GM21825 (cell line): Measurements from ENCODE around the gene SNW1.

Experiments used
- ATAC-seq: cut with Tn5 transposase; IDR thresholded peaks from one replicate; pipeline ENCODE4 v1.9.1; 2021; ENCODE audit warnings: mild to moderate bottlenecking, moderate library complexity; ENCODE audit not compliant: unreplicated experiment

SNW1 gene

GRCh38 chr14:77674931-77675330 is 86.0 kb downstream of the SNW1 start:
- no peak for ATAC-seq

DNA sequence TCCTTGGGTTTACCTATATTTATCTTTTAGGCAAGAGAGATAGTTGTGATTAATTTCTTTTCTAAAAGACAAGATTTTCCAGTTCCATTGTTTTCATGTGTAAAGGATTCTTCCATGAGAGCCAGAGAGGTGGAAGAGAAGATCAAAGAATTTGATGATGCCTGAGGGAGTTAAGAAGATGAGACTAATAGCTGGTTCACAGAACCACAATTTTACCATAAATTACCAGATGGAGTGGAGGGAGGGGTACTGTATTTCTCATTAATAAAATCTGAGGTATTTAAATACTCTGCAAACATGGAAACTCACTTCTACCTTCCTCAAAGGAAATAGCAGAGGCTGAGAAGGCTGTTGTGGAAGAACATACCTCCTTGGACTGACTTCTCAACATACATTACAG is 87.8 kb downstream of the SNW1 start:
- ATAC-seq = no peak
